Parathyroid adenoma (tissue), 2 donors: Measurements from ENCODE around the gene VIT.

Experiments used
- H2AFZ ChIP-seq: fragments of 300-600 bp; sonication (generic); one replicate; pipeline ENCODE4 v1.7.0; 2017; ENCODE audit warnings: antibody characterized with exemption, mild to moderate bottlenecking
- H3K27ac ChIP-seq: fragments of 300-600 bp; sonication (generic); one replicate; pipeline ENCODE4 v1.7.0; 2017
- H3K27me3 ChIP-seq: fragments of 300-600 bp; sonication (generic); one replicate; pipeline ENCODE4 v1.7.0; 2017; ENCODE audit warnings: low read length; ENCODE audit not compliant: control insufficient read depth, insufficient read depth
- H3K36me3 ChIP-seq: fragments of 300-600 bp; sonication (generic); one replicate; pipeline ENCODE4 v1.7.0; 2017; ENCODE audit warnings: low read length; ENCODE audit not compliant: control insufficient read depth, insufficient read depth
- H3K4me1 ChIP-seq: fragments of 300-600 bp; sonication (generic); one replicate; pipeline ENCODE4 v1.7.0; 2017; ENCODE audit warnings: control low read depth
- H3K4me2 ChIP-seq: fragments of 300-600 bp; sonication (generic); one replicate; pipeline ENCODE4 v1.7.0; 2017; ENCODE audit warnings: low read length
- H3K4me3 ChIP-seq: fragments of 300-600 bp; sonication (generic); one replicate; pipeline ENCODE4 v1.7.0; 2017; ENCODE audit warnings: low read depth, low read length
- H3K79me2 ChIP-seq: fragments of 300-600 bp; sonication (generic); one replicate; pipeline ENCODE4 v1.7.0; 2017; ENCODE audit warnings: control low read depth
- H3K9ac ChIP-seq: fragments of 300-600 bp; sonication (generic); one replicate; pipeline ENCODE4 v1.7.0; 2017; ENCODE audit warnings: mild to moderate bottlenecking
- H3K9me3 ChIP-seq: fragments of 300-600 bp; sonication (generic); one replicate; pipeline ENCODE4 v1.7.0; 2017; ENCODE audit warnings: low read length; ENCODE audit not compliant: control insufficient read depth
- TF ChIP-seq, protein P1 (sequence below): fragments of 300-600 bp; sonication (generic); IDR thresholded peaks from one replicate; pipeline ENCODE4 v1.7.0; 2017; ENCODE audit warnings: antibody characterized with exemption, mild to moderate bottlenecking
- donor health status: primary hyperparathyroidism.

VIT gene

DNA sequence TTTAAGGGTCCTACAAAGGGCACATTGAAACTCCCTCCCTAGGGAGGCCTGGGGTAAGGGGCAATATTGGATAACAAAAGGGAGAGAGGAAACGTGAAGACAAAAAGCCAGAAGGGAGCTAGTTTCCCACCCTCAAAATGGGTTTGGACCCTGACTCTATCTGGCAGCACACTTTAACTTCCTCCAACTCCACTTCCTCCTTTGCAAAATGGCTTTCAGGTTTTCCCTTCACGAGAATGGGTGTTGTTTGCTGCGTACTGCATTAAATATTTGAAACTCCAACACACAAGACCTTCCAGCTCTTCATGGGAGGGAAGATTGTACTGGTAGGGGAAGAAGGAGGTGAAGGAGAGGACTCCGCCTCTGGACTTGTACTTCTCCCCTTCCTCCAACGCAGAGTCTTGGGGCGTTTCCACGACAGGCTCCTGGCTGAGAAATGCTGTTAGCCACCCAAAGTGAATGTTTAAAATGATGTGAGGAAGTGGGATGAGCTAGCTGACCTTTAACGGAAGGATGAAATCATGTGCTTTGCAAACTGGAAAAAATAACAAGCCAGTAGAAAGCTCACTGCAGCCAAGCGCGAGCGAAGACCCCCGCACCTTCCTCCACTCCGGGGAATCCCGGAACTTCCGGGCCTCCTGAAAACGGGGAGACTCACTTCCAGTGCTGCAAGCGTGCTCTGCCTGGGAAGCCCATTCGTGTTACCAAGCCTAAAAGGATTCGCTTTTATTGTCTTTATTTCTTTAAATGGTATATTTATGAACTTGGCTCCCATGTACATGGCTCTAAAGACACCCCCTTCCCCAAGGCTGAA lies 85.6 kb downstream of the VIT start:
- Histone ChIP-seq H3K4me1 (no peaks in the 10 kb centered on the region), H3K79me2 (no peaks in the 10 kb centered on the region), H3K4me2 (no peak overlapping the region), H3K4me3 (no peak overlapping the region), H2AFZ (peak overlapping the region; percentile 23), H3K9ac (no peak overlapping the region), H3K36me3 (no peaks in the 10 kb centered on the region), H3K9me3 (no peaks in the 10 kb centered on the region), H3K27me3 (no peaks in the 10 kb centered on the region), H3K27ac (no peak overlapping the region)
- TF ChIP-seq, protein P1, sequence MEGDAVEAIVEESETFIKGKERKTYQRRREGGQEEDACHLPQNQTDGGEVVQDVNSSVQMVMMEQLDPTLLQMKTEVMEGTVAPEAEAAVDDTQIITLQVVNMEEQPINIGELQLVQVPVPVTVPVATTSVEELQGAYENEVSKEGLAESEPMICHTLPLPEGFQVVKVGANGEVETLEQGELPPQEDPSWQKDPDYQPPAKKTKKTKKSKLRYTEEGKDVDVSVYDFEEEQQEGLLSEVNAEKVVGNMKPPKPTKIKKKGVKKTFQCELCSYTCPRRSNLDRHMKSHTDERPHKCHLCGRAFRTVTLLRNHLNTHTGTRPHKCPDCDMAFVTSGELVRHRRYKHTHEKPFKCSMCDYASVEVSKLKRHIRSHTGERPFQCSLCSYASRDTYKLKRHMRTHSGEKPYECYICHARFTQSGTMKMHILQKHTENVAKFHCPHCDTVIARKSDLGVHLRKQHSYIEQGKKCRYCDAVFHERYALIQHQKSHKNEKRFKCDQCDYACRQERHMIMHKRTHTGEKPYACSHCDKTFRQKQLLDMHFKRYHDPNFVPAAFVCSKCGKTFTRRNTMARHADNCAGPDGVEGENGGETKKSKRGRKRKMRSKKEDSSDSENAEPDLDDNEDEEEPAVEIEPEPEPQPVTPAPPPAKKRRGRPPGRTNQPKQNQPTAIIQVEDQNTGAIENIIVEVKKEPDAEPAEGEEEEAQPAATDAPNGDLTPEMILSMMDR: no peak

DNA sequence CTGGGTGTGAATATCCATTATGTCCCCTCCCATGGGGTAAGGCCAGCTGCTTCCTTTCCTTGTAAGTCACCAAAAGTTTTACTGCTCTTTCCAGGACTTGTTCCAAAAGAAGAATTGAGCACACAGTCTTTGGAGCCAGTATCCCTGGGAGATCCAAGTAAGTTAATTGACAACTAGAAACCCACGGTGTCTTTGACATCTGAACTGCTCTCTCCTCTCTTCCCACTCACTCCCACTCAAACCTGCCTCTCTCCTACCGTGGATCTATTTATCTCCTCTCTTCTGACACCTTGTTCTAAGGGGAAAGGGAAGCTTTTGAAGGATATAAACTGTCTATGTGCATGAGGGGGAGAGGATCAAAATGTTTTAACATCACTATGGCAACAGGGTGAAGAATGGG lies 86.7 kb downstream of the VIT start:
- no peaks in the 10 kb centered on the region for H3K27me3 ChIP-seq
- H2AFZ ChIP-seq: no peak overlapping the region
- TF ChIP-seq, protein P1: no peak
- no peaks in the 10 kb centered on the region for H3K9me3 ChIP-seq
- no peak overlapping the region for H3K4me2 ChIP-seq
- no peak overlapping the region for H3K9ac ChIP-seq
- no peaks in the 10 kb centered on the region for H3K79me2 ChIP-seq
- no peaks in the 10 kb centered on the region for H3K36me3 ChIP-seq
- no peak overlapping the region for H3K4me3 ChIP-seq
- H3K27ac ChIP-seq: no peak overlapping the region
- H3K4me1 ChIP-seq: no peaks in the 10 kb centered on the region

DNA sequence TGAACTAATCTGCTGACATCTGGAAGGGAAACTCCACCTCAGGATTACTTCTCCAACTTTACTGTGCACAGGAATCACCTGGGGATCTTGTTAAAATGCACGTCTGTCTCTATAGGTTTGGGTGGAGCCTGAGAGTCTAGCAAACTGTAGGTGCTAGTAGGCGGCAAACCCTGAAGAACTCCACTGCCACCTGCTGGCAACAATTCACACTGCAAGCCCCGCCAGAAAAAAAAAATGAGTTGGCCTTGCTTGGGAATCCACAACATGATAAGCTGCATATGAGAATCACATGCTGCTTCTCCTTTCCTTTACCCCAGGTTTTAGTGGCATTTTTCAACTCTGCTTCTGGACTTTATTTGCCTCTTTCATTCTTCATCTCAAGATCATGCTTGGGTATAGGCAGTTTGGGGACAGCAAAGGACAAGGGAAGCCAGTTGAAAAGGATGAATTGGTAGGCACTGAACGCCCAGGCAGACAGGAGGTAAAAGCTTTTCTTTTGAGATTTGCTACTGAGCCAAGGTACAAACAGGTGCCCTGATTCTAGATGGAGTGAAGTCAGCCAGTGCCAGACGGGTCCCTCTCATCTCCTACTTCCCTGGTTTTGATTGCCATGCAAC lies 88.8 kb downstream of the VIT start:
- TF ChIP-seq, protein P1: peak; percentile 93
- no peaks in the 10 kb centered on the region for H3K27me3 ChIP-seq
- no peaks in the 10 kb centered on the region for H3K36me3 ChIP-seq
- no peak overlapping the region for H3K4me2 ChIP-seq
- H3K79me2 ChIP-seq: no peaks in the 10 kb centered on the region
- no peak overlapping the region for H3K4me3 ChIP-seq
- H3K9me3 ChIP-seq: no peaks in the 10 kb centered on the region
- H3K27ac ChIP-seq: no peak overlapping the region
- H3K9ac ChIP-seq: no peak overlapping the region
- no peaks in the 10 kb centered on the region for H3K4me1 ChIP-seq
- no peak overlapping the region for H2AFZ ChIP-seq

DNA sequence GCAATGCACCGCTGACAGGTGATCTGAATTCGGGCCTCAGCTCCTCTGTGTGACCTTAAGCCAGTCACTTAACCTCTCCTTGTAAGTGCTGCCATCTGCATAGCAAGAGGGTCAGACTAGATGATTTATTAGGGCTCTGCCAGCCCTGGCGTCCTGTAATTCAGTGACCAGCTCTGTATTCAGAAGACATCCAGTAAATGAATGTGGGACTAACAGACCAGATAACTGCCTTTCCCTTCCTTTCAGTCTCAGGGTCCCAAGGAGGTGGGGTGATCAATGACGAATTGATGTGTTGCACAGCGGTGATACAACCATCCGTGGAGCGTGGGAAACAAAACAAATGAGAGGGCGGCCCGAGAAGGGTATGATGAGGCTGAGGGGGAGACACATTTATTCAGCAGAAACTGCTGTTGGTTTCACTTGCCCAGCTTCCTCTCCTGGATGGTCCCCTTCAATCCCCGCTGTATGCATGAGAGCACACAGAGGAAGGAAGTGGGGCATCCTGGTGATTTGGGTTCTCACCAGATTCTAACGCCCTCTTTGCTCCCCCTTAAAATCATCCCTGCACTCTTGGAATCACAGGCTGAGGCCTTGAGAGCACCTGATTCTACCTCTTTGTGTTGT lies 92.8 kb downstream of the VIT start:
- Histone ChIP-seq H3K9ac (no peak overlapping the region), H3K27ac (no peak overlapping the region), H3K4me2 (no peak overlapping the region), H3K4me1 (no peaks in the 10 kb centered on the region), H3K4me3 (no peak overlapping the region), H3K27me3 (no peaks in the 10 kb centered on the region), H3K79me2 (no peaks in the 10 kb centered on the region), H3K9me3 (no peaks in the 10 kb centered on the region), H2AFZ (no peak overlapping the region), H3K36me3 (no peaks in the 10 kb centered on the region)
- TF ChIP-seq, protein P1: no peak
